Spleen (tissue), 11 donors: ENCODE measurements around the gene BBS12. TPM values are rescaled to one million over a fixed set of nuclear protein-coding genes. Genes with fewer than 3 reads are reported as not detected.

ENCODE experiments used
- DNase-seq: peaks from one replicate; pipeline ENCODE4 v3.0.0-alpha.2; 2020
- H3K27ac ChIP-seq, 8 donors: fragments of 200-600 bp; sonication (generic) in 7 of 8; 1 replicate in 4 of 8; 2 replicates in 4 of 8; pipeline versions ENCODE4 v1.5.0 to v1.8.0; 2016 to 2021; ENCODE audit warnings: inconsistent platforms in 4 of 8, mild to moderate bottlenecking in 4 of 8, moderate library complexity in 1 of 8
- H3K27me3 ChIP-seq, 7 donors: fragments of 200-600 bp; sonication (generic) in 6 of 7; replicated peaks in 1 of 7; 1 replicate in 4 of 7; 2 replicates in 3 of 7; pipeline versions ENCODE4 v1.5.0 to v1.8.0; 2016 to 2021; ENCODE audit warnings: inconsistent platforms in 3 of 7, mild to moderate bottlenecking in 1 of 7
- H3K36me3 ChIP-seq, 6 donors: fragments of 200-600 bp; sonication (generic) in 5 of 6; 1 replicate in 4 of 6; 2 replicates in 2 of 6; pipeline versions ENCODE4 v1.5.0 to v1.8.0; 2016 to 2021; ENCODE audit warnings: inconsistent platforms in 2 of 6
- H3K4me1 ChIP-seq, 6 donors: fragments of 200-600 bp; sonication (generic) in 5 of 6; 1 replicate in 3 of 6; 2 replicates in 3 of 6; pipeline versions ENCODE4 v1.5.0 to v1.8.0; 2016 to 2021; ENCODE audit warnings: inconsistent platforms in 3 of 6
- H3K4me3 ChIP-seq, 8 donors: fragments of 200-600 bp; sonication (generic) in 7 of 8; 1 replicate in 4 of 8; 2 replicates in 4 of 8; pipeline versions ENCODE4 v1.5.0 to v1.8.0; 2016 to 2021; ENCODE audit warnings: inconsistent platforms in 4 of 8, mild to moderate bottlenecking in 4 of 8, moderate library complexity in 2 of 8
- H3K9me3 ChIP-seq, 8 donors: fragments of 200-600 bp; sonication (generic) in 7 of 8; 1 replicate in 4 of 8; 2 replicates in 4 of 8; pipeline versions ENCODE4 v1.5.0 to v1.8.0; 2016 to 2021; ENCODE audit warnings: inconsistent platforms in 4 of 8
- CTCF ChIP-seq, 11 experiments: fragments of 200-600 bp in 7 of 11; fragments of 450-650 bp in 4 of 11; sonication (generic) in 4 of 11; IDR thresholded peaks in 8 of 11; conservative IDR thresholded peaks in 3 of 11; 1 replicate in 7 of 11; 2 replicates in 4 of 11; pipeline versions ENCODE4 v1.4.0 to v1.8.0; 2016 to 2021; ENCODE audit warnings: antibody characterized with exemption in 11 of 11, inconsistent platforms in 4 of 11, mild to moderate bottlenecking in 1 of 11
- POLR2A ChIP-seq, 3 donors: fragments of 450-650 bp; IDR thresholded peaks; one replicate each; pipeline ENCODE4 v1.5.1; 2017; ENCODE audit warnings: antibody characterized with exemption in 3 of 3, mild to moderate bottlenecking in 1 of 3
- POLR2AphosphoS5 ChIP-seq, 3 donors: sonication (generic); formaldehyde crosslinking; IDR thresholded peaks; one replicate each; pipeline ENCODE4 v1.5.1; 2017; ENCODE audit warnings: antibody characterized with exemption in 3 of 3
- WGBS, 5 donors: extraction: QIAGEN DNeasy Blood & Tissue Kit in 3 of 5; methylation state at CpG; one replicate each; pipeline versions ENCODE4 v1.1.5 to v1.1.7; 2013 to 2018; 5-methylcytosine and 5-hydroxymethylcytosine counted together
- intact Hi-C: fragments of 100-400 bp; cut with DNase I; formaldehyde crosslinking; loops from one replicate; pipeline ENCODE4 v1.15.0; 2023; ENCODE audit warnings: low total_unique reads
- polyA plus RNA-seq, 3 donors: library from polyadenylated mRNA; stranded (reverse); fragments of 200-250 nt; gene quantifications; one replicate each; pipeline ENCODE4 v1.2.1, GENCODE V29; 2013
- total RNA-seq, 7 donors: library from RNA; depleted of rRNA in 3 of 7; stranded (reverse); fragments of >200 nt in 3 of 7; fragmentation: NEBNext Ultra II Directional in 4 of 7; extraction: Animal tissue kit (Norgen Biotek cat#: 25700) in 4 of 7; gene quantifications; one replicate each; pipeline versions ENCODE4 v1.1.0 to v1.2.1, GENCODE V29; 2016 to 2021
- donor health status: healthy with polysubstance abuse.
- donor health status: DM: no; HTN: no; CAD: no; lungs with moderate emphysema.
- donor health status: DM: no; HTN: no; CAD: no.
- donor health status: Bipolar disorder and iron deficiency.
- donor health status: healthy.
- donor health status: DM: no; HTN: no; CAD: no.
- donor health status: DM: yes; HTN: yes; CAD: no.

The BBS12 gene
- total and polyA plus RNA-seq, 10 donors: 0.91 to 4.4 (median 2.7) TPM

- intact Hi-C loops: no loop called here
- H3K27ac ChIP-seq: no peak overlapping the region
- 79 to 84% (median 81%) methylated on average over 1 of the region's 1 CpG for WGBS, 5 donors
- no peaks in the 10 kb centered on the region for H3K36me3 ChIP-seq
- no peak overlapping the region for H3K4me3 ChIP-seq
- no peak for TF ChIP-seq POLR2A (IDR thresholded peaks at IDR 0.05)
- TF ChIP-seq POLR2AphosphoS5 (IDR thresholded peaks at IDR 0.05): no peak
- no peak for TF ChIP-seq CTCF (IDR thresholded peaks at IDR 0.05 in 8 of 11, conservative IDR thresholded peaks at IDR 0.05 in 3 of 11)
- no peaks in the 10 kb centered on the region for H3K4me1 ChIP-seq
- H3K9me3 ChIP-seq: no peaks in the 10 kb centered on the region
- peaks cover 0 to 9% (median 0%) of the 10 kb centered on the region in 7 donors for H3K27me3 ChIP-seq
- DNase-seq: no peak
Measured at GRCh38 chr4:122787940-122788339, 55.4 kb downstream of the BBS12 start.

GRCh38 chr4:122788935-122789334 lies 56.4 kb downstream of the BBS12 start:
- Histone ChIP-seq H3K4me3 (no peak overlapping the region), H3K9me3 (no peaks in the 10 kb centered on the region), H3K27me3 (peaks cover 0 to 5% (median 0%) of the 10 kb centered on the region in 7 donors), H3K27ac (no peak overlapping the region), H3K4me1 (no peaks in the 10 kb centered on the region), H3K36me3 (no peaks in the 10 kb centered on the region)
- intact Hi-C loops: no loop called here
- DNase-seq: no peak
- TF ChIP-seq POLR2AphosphoS5 (IDR thresholded peaks at IDR 0.05): no peak
- 91 to 97% (median 96%) methylated on average over 4 of the region's 4 CpGs for WGBS, 5 donors

- TF ChIP-seq CTCF (IDR thresholded peaks at IDR 0.05 in 8 of 11, conservative IDR thresholded peaks at IDR 0.05 in 3 of 11): no peak
- TF ChIP-seq POLR2A (IDR thresholded peaks at IDR 0.05): no peak
- TF ChIP-seq POLR2AphosphoS5 (IDR thresholded peaks at IDR 0.05): no peak
- H3K36me3 ChIP-seq: no peaks in the 10 kb centered on the region
- H3K4me3 ChIP-seq: no peak overlapping the region
- H3K4me1 ChIP-seq: peaks cover 0 to 4% (median 0%) of the 10 kb centered on the region in 6 donors
- peaks cover 0 to 11% (median 0%) of the 10 kb centered on the region in 7 donors for H3K27me3 ChIP-seq
- intact Hi-C loops: no loop called here
- H3K27ac ChIP-seq: no peak overlapping the region
- DNase-seq: no peak
- H3K9me3 ChIP-seq: no peaks in the 10 kb centered on the region
Measured at GRCh38 chr4:122793811-122794210, 61.3 kb downstream of the BBS12 start.

Other genes with a start within 250 kb of the BBS12 start
- gene IL21, start 111.6 kb upstream of the BBS12 start, total RNA-seq: under 1 TPM in 2 of 7 donors, not detected in 5; 0.20 TPM
- gene IL21, start 111.6 kb upstream of the BBS12 start, polyA plus RNA-seq: under 1 TPM; 0.09 to 0.10 (median 0.09) TPM
- gene FGF2, start 94.1 kb downstream of the BBS12 start, total RNA-seq: 1 to 10 TPM; 1.1 to 3.1 (median 2.6) TPM
- gene FGF2, start 94.1 kb downstream of the BBS12 start, polyA plus RNA-seq: under 1 TPM; 0.48 to 0.96 (median 0.86) TPM
- 1 to 10 TPM; 1.4 to 9.1 (median 4.7) TPM for gene NUDT6, start 189.9 kb downstream of the BBS12 start, total RNA-seq
- 10 to 100 TPM in 2 of 3 donors, 1 to 10 TPM in 1; 5.5 to 12.5 (median 10.1) TPM for gene NUDT6, start 189.9 kb downstream of the BBS12 start, polyA plus RNA-seq